22Rv1 (cell line): ENCODE data around the gene MYL7.

ENCODE experiments used
- ZFX ChIP-seq: fragments of 450-650 bp; IDR thresholded peaks from 2 replicates; pipeline ENCODE4 v1.6.1; 2017; ENCODE audit warnings: antibody characterized with exemption, borderline replicate concordance
- TF ChIP-seq, protein P1 (sequence below): fragments of 450-650 bp; IDR thresholded peaks from 2 replicates; pipeline ENCODE4 v1.5.1; 2017; ENCODE audit warnings: mild to moderate bottlenecking

- TF ChIP-seq, protein P1, sequence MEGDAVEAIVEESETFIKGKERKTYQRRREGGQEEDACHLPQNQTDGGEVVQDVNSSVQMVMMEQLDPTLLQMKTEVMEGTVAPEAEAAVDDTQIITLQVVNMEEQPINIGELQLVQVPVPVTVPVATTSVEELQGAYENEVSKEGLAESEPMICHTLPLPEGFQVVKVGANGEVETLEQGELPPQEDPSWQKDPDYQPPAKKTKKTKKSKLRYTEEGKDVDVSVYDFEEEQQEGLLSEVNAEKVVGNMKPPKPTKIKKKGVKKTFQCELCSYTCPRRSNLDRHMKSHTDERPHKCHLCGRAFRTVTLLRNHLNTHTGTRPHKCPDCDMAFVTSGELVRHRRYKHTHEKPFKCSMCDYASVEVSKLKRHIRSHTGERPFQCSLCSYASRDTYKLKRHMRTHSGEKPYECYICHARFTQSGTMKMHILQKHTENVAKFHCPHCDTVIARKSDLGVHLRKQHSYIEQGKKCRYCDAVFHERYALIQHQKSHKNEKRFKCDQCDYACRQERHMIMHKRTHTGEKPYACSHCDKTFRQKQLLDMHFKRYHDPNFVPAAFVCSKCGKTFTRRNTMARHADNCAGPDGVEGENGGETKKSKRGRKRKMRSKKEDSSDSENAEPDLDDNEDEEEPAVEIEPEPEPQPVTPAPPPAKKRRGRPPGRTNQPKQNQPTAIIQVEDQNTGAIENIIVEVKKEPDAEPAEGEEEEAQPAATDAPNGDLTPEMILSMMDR: no peak
- TF ChIP-seq ZFX: no peak
These were observed 3.9 kb upstream of the MYL7 start for GRCh38 chr7:44144968-44145478.
